Daoy (cell line): ENCODE measurements around the gene LYG2. TPM values are rescaled to one million over a fixed set of nuclear protein-coding genes. Genes with fewer than 3 reads are reported as not detected.
"Not testable (repeated sequence)": the region's sequence is repeated elsewhere in the genome, so short reads cannot be mapped to it uniquely, and the experiment has no call there.

Experiments
- DNase-seq: peaks from one replicate; pipeline ENCODE4 v3.0.0-alpha.2; 2015; ENCODE audit warnings: low read depth
- total RNA-seq: library from RNA; depleted of rRNA; stranded (reverse); fragments of >200 nt; shearing (Covaris generic); gene quantifications from 2 replicates; pipeline ENCODE4 v1.2.3, GENCODE V29; 2014; rRNA removed

The LYG2 gene
- total RNA-seq, 1 experiment from 2014 or later, result not detected

- DNase-seq, result no peak
Measured at GRCh38 chr2:99201959-99202678, 53.3 kb downstream of the LYG2 start.

- DNase-seq, result no peak
Measured at GRCh38 chr2:99200076-99200800, 55.2 kb downstream of the LYG2 start.

- no peak for DNase-seq
Measured at GRCh38 chr2:99198103-99198841, 57.2 kb downstream of the LYG2 start.

- not testable (repeated sequence) for DNase-seq
Measured at GRCh38 chr2:99192364-99192763, 63.1 kb downstream of the LYG2 start.

Other genes with a start within 250 kb of the LYG2 start
- gene C2orf15, start 114.0 kb downstream of the LYG2 start, total RNA-seq, result 0.11 TPM in 1 of 2 replicates, not detected in the other
- 8.2 TPM in 2 replicates for gene TSGA10, start 100.7 kb downstream of the LYG2 start, total RNA-seq
- gene LIPT1, start 100.7 kb downstream of the LYG2 start, total RNA-seq, result 7.7 and 13.6 TPM in 2 replicates
- 31.6 and 37.2 TPM in 2 replicates for gene MITD1, start 74.6 kb downstream of the LYG2 start, total RNA-seq
- gene MRPL30, start 74.5 kb downstream of the LYG2 start, total RNA-seq, result 39.6 and 52.6 TPM in 2 replicates
- not detected in 2 replicates for gene LYG1, start 45.5 kb upstream of the LYG2 start, total RNA-seq
- gene TXNDC9, start 80.7 kb upstream of the LYG2 start, total RNA-seq, result 111 and 121 TPM in 2 replicates
- 16.6 and 18.9 TPM in 2 replicates for gene EIF5B, start 81.7 kb upstream of the LYG2 start, total RNA-seq
- 13.0 and 18.3 TPM in 2 replicates for gene REV1, start 234.4 kb upstream of the LYG2 start, total RNA-seq